Hepatocyte (in vitro differentiated cells): ENCODE measurements around the gene BEST2.

Source experiments
- CTCF ChIP-seq: fragments of 200-600 bp; sonication (generic); IDR thresholded peaks from 2 replicates; pipeline ENCODE4 v1.5.1; 2016; ENCODE audit warnings: antibody characterized with exemption, mild to moderate bottlenecking; ENCODE audit not compliant: poor library complexity
- EZH2 ChIP-seq: fragments of 200-600 bp; sonication (generic); IDR thresholded peaks from 2 replicates; pipeline ENCODE4 v1.6.1; 2016; ENCODE audit warnings: antibody characterized with exemption, mild to moderate bottlenecking, borderline replicate concordance

DNA sequence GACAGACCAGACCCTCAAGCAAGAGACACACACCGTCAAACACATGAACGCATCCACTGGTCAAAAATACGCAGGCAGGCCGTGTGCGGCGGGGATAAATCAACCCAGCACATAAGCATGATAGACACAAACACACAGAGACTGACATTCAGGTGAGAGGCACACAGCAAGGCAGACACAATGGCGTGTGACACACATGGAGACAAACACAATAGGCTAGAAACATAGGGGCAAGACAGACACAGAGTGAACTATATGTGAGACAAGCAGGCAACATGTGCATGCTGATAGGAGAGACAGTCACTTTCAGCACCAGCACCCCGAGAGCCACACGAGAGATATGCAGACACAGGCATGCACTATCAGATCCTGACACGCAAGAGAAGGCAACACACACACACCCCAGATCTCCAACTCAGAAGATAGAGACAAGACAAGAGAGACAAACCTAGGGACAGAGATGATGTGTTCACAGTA, 32.8 kb downstream of the BEST2 start:
- no peak for TF ChIP-seq CTCF
- TF ChIP-seq EZH2 = no peak
